GM15510 (cell line): ENCODE measurements around the gene OLFML2A.

ENCODE experiments used
- POLR2A ChIP-seq: IDR thresholded peaks from 3 replicates; pipeline ENCODE4 v1.6.1; 2011; ENCODE audit warnings: borderline replicate concordance; ENCODE audit not compliant: insufficient read length; ENCODE audit errors: extremely low read depth

OLFML2A gene

DNA sequence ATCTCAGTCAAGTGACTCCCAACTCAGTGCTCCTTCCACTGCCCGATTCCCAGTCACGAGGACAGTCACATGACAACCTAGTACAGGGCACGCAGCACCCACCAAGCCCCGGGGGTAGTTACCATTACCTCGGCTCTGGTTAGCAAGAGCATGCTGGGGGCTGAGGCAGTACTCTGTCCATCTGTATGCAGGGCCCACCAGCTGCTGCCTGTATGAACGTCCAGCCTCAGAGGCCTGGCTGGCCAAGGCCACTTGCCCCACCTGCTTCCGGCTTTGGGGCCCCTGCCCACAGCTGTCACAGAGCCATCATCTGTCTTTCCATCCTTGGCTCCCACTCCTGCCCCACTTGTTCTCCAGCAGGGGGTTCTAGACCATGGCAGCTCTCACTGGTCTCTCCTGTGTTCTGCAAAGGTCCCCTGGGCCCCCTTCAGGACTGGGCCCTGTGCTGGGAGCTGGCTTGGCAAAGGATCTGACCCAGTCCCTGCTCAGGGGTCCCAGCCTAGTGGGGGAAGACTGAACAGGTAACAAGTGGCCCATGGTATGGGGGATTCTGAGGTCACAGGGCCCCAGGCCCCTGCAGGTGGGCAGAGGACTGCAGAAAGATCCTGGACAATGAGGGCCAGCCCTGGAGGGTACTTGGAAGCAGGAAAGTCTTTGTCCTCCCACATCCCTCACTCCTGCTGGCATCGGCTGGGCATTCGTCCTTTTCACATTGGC lies 81.6 kb downstream of the OLFML2A start:
- no peak for TF ChIP-seq POLR2A

GRCh38 chr9:124859803-124860581 lies 83.1 kb downstream of the OLFML2A start:
- no peak for TF ChIP-seq POLR2A

- no peak for TF ChIP-seq POLR2A
Measured at GRCh38 chr9:124860582-124861341, 83.8 kb downstream of the OLFML2A start.

DNA sequence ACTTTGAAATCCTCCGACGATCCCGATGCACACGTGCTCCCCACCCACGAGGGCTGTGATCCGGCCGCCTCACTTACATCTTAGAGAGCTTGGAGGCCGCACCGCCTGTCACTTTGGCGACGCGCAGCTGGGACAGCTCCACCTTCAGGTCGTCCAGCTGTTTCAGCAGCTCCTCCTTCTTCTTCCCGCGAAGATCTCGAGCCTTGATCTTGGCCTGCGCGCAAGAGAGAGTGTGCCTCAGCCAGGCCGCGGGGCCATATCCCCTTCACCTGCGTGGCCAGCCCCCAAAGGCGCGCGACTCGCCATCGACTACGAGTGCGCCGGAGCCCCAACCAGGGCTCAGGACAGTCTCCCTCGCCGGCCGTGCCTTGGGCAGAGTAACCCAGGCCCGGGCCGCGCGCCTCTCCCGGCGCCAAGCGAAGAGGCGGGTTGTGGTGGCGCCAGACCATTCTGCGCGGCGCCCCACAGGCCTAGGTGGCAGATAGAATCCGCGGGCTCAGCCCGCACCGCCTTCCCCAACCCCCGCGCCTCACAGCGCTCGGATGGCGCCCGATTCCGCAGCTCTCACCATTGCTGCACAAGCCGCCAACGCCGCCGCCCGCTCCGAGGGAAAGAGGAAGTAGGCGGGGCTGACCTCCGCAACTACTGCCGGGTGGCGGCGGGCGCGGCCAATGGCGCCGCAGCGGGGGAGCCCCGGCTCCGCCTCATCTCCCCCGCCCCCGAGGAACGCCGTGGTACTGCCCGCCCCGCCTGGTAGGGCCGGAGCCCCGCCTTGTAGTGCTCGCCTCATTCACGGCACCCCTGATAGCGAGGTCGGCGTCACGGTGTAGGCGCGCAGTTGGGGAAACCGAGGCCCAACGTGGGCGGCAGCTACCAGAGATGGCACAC lies 84.7 kb downstream of the OLFML2A start, which contains the start of the genes ARPC5L and RPL35:
TSS of gene ARPC5L (plus strand) at position 789 of the 888 bp plus-strand sequence. CDS start 7,161 bp downstream, outside the sequence.
TSS of gene RPL35 (minus strand) at position 616 of the 888 bp plus-strand sequence. CDS start at position 571, 45 bp downstream.
- TF ChIP-seq POLR2A = peak; percentile 97

DNA sequence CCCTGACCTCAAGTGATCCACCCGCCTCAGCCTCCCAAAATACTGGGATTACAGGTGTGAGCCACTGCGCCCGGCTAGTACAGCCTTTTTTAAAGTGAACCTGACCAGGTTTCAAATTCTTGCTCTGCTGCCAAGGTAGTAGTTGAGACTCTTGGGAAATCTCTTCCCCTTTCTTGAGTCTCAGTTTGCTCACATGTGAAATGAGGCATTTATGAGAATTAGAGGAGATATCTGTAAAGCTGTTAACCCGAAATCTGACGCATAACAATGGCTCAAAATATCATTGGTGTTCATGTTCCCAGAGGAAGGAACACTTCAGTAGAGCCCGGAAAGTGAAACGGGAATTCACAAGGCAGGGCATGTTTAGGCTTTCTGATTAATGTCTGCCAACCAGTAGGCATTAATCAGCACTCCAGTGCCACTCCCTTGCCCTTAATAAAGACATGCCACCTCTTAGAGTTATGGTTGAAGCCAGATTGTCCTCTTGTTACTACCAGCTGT lies 86.5 kb downstream of the OLFML2A start:
- no peak for TF ChIP-seq POLR2A
